Subcutaneous adipose tissue (tissue), 4 donors: Measurements from ENCODE around the gene IL2RA. TPM values are rescaled to one million over a fixed set of nuclear protein-coding genes. Genes with fewer than 3 reads are reported as not detected.

Experiments
- CTCF ChIP-seq: fragments of 450-650 bp; IDR thresholded peaks from one replicate; pipeline ENCODE4 v1.5.1; 2016; ENCODE audit warnings: low read depth, mild to moderate bottlenecking, control low read depth, antibody characterized with exemption, moderate library complexity
- total RNA-seq, 4 donors: library from RNA; depleted of rRNA; stranded (reverse); fragments of >200 nt; gene quantifications; one replicate each; pipeline ENCODE4 v1.1.0, GENCODE V29; 2016

The IL2RA gene
- total RNA-seq, 4 donors from 2014 or later, result 0.34 to 2.4 (median 1.5) TPM; not detected in 1

- no peak for TF ChIP-seq CTCF
These were observed 27.4 kb upstream of the IL2RA start for GRCh38 chr10:6089334-6090219.

GRCh38 chr10:6088721-6089333, 26.7 kb upstream of the IL2RA start, which contains the start of gene RBM17:
RBM17 (plus strand) TSS chr10:6089034; CDS start chr10:6097066, 8,032 bp downstream.
- no peak for TF ChIP-seq CTCF

- no peak for TF ChIP-seq CTCF
These were observed 24.4 kb upstream of the IL2RA start for GRCh38 chr10:6086375-6087233.

- no peak for TF ChIP-seq CTCF
These were observed 21.6 kb upstream of the IL2RA start for GRCh38 chr10:6083523-6084475.

GRCh38 chr10:6082496-6083395, 20.6 kb upstream of the IL2RA start:
- TF ChIP-seq CTCF, result no peak
